ENCODE data around the gene CFHR4.
"Not testable (repeated sequence)": the region's sequence is repeated elsewhere in the genome, so short reads cannot be mapped to it uniquely, and the experiment has no call there.

The CFHR4 gene

DNA sequence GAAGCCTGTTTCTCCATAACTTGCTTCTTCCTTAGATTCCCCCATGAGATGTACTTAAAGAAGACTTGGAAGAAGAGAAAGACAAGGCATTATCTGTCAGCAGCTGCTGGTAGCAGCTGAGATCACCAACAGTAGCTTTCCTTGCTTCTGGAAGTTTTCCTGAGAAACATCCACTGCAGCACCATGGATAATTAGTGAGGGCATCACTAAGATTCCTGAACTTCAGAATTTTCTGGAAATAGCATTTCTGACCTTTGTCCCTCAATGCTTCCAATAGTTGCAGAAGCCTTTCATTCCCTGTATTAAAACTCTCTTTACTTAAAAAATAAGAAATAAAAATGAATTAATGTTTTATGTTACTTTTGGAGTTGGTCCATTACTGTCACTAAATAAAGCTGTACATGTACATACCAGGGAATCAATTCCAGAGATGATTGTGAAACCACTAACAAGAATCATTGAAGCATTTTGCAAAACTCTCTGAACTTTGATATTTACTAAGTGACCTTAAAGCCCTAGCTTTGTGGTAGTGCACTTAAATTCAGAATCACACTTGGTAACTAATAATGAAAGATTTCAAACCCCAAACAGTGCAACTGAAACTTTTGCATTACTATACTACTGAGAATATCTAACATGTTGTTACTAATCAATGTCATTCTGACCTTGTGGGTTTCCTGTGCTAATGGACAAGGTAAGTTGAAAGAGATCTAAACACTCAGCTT is at the start of gene CFHR4:
Gene CFHR4 (plus strand): TSS at position 538 of the 725 bp plus-strand sequence. CDS start 99 bp downstream, at position 637.
- DNase-seq = no peak

DNA sequence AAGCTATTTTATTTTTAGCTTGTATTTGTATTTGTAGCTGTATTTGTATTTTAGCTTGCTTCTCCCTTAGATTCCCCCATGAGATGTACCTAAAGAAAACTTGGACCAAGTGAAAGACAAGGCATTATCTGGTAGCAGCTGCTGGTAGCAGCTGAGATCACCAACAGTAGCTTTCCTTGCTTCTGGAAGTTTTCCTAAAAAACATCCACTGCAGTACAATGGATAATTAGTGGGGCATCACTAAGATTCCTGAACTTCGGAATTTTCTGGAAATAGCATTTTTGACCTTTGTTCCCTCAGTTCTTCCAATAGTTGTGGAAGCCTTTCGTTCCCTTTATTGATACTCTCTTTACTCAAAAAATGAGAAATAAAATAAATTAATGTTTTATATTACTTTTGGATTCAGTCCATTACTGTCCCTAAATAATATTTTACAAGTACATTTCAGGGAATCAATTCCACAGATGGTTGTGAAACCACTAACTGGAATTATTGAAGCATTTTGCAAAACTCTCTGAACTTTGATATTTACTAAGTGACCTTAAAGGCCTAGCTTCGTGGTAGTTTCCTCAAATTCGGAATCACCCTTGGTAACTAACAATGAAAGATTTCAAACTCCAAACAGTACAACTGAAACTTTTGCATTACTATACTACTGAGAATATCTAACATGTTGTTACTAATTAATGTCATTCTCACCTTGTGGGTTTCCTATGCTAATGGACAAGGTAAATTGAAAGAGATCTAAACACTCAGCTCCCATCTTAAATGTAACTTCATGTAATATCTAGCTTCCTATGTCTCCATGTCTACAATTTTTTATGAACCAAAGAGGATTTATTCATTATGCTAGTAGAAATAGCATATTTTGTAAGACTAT is 38.0 kb upstream of the CFHR4 start:
- DNase-seq = not testable (repeated sequence)

DNA sequence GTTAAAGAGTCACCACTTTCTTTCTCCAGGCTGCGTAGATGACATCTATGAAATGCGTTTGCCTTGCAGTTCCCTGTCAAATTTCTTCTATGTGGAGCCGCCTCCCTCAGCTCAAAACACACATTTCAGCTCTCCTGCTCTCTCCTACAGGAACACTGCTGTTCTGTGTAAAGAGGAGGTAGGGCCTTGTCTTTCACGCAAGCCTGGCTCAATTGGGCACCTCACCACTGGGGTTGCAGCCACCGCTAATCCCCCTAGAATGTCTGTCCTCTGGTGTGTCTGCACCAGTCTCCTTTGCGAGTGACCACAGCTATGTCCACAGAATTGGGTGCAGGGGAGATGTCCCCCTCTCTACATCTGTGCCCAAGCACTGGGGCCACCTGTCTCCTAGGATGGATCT is 31.8 kb upstream of the CFHR4 start:
- no peak for DNase-seq

DNA sequence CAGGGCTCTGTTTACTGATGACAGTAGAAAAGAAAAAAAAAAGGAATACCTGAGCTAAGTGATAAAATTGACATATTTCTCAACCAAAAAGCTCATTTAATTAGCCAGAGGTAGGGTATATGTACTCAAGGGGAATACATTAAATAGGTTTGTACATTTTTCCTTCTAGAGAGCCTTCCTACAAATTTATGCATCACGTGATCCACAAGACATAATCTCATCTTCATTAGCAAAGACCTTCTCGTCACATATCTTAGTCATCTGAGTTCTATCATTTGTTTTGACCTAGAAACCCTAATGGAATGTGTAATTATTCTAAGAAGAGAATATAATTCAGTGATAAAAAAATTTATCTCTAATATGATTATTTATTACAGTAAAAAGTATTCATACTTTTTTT is 30.7 kb upstream of the CFHR4 start:
- no peak for DNase-seq

DNA sequence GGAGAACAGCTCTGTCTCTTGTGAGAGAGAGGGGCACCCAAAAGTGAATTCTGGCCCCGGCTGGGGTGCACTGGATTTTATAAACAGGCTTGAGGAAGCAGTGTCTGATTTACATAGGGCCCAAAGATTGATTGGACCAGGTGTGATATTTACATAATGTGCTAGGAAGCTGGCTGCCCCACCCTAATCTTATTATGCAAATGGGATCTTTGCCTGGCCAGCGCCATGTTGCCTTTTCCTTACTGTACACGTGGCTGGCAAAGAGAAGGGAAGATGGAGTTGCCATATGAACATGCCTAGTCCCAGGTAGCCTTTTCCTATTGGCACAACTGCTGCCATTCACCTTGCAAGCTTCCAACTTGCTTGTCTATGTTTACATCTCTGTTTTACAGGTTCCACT is 29.0 kb upstream of the CFHR4 start:
- no peak for DNase-seq

DNA sequence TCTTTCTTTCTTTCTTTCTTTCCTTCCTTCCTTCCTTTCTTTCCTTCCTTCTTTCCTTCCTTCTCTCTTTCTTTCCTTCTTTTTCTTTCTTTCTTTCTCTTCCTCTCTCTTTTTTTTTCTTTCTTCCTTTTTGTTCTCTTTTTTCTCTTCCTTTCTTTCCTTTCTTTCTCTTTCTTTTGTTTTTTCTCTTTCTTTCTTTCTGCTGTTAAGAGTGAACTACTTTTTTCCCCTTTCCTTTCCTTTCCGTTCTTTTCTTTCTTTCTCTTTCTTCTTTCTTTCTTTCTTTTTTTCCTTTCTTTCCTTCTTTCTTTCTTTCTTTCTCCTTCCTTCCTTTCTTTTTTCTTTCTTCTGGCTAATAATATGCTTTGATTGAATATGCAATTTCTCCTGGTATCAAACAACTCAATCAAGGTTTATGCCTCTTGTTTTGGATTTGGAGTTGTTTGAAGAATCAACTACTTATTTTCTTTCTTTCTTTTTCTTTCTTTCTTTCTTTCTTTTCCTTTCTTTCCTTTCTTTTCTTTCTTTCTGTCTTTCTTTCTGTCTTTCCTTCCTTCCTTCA is 27.4 kb upstream of the CFHR4 start:
- no peak for DNase-seq

DNA sequence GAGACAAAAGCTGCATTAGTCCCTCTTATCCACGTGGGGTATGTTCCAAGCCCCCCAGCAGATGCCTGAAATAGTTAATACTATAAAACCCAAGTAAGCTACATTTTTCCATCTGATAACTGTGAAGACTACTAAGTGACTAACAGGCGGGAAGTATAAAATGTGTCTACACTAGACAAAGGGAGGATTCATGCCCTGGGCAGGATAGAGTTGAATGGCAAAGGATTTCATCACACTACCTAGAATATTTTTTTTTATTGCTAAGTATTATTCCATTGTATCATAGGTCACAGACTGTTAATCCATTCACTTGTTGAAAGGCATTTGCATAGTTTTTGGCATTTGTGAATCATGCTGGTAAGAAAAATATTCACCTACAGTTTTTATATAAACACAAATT is 26.4 kb upstream of the CFHR4 start:
- no peak for DNase-seq

DNA sequence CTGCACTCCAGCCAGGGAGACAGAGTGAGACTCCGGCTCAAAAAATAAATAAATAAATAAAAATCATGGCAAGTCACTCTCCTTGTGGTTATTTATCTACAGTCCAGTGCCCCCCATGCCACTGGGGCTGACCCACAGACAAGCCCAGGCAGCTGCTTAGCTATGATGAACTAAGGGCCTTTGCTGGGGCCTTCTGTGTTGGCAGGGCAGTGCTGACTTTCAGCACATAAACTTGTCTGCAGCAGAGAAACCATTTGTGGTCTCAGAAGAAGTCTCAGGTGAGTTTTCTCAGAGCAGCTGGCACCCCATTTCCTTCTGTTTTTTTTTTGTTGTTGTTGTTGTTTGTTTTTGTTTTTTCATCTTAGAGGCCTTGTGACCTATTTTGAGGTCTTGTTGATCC is 20.9 kb upstream of the CFHR4 start:
- DNase-seq = no peak

DNA sequence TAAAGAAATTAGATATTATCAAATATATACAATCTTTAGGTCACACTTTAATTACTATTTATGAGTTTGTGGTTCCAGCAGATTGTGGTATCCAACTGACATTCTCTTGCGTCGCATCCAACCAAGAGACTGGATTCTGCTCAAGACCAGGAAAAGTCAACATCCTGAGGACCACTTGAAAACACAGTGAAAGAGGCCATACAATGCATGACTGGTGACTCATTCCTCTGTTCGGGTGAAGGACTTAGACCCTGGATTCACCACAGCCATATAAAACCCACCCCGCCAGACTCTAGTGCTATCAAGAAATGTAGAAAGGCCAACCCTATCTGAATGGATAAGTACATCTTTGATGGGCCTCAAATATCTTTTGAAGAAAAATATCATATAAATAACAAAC is 14.5 kb upstream of the CFHR4 start:
- no peak for DNase-seq

DNA sequence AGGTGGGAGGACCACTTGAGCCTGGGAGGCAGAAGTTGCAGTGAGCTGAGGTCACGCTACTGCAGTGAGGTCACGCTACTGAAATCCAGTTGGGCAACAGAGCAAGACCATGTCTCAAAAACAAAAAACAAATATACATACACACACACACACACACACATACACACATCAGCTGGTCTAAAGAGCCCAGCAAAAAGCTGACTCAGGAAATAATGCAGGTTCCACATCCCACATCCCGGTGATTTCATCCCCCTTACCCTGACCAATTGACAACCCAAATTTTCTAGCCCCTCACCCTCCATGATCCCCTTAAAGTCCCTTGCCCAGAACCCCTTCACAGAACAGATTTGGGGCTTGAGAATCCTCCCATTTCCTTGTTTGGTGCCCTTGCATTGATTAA is 11.9 kb upstream of the CFHR4 start:
- DNase-seq = no peak

DNA sequence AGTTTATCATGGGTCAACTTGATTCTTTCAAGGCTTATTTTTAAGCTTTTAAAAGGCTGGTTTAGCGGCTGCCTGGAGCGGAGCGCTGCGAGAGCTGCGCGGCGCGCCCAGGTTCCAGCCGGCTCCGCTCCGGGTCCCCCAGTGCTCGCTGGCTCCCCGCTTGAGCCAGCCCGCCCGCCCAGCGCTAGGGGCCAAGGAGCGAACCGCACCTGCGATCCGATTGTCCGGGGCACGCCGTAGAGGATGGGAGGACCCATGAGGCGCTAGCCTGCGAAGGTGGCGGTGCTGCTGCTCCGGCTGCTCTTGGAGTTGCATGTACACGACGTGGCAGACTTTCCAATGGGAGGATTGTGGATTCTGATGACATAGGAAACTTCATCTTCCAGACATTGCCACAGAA is 9.9 kb upstream of the CFHR4 start:
- no peak for DNase-seq

DNA sequence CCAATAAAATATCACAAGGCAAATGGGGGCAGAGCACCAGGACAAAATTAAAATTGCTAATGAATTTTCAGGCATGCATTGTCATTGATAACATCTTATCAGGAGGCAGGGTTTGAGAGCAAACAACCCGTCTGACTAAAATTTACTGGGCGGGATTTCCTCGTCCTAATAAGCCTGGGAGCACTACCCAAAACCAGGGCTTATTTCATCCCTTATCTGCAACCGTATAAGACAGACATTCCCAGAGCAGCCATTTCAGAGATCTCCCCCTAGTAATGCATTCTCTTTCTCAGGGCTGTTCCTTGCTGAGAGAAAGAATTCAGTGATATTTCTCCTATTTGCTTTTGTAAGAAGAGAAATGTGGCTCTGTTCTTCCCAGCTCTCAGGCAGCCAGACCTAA is 1.3 kb upstream of the CFHR4 start:
- not testable (repeated sequence) for DNase-seq

DNA sequence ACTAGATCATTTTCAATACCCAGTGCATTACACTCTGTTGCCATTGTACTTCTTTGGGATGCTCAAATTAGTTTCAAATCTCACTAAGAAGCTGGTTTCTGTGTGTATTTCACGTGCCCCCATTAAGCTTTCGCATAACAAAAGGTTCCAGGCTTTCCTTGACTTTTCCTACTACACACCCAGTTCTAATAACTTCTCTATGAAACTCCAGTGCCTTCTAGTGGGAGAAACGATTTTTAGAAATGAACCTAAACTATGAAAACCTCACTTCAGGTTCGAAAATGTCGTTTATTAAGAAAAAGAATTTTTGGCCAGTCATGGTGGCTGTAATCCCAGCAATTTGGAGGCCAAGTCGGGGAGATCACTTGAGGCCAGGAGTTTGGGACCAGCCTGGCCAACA is 2.8 kb downstream of the CFHR4 start:
- no peak for DNase-seq

DNA sequence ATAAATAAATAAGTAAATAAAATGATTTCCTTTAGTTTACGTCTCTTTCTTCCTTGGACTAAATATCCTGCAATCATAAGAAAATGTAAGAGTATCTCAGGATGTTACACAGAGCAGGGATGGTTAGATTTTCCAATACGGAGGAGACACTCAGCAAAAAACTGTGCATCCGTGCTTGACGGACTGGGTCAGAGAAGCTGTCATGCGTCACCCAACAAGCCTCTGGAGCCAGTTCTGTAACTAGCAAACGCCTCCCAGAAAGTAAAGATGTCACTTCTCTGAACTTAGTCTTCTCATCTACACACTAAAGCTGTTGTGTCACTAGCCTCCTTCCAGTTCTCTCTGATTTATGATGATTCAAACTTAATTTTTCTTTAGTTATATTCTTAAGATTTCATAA is 3.4 kb downstream of the CFHR4 start:
- no peak for DNase-seq

DNA sequence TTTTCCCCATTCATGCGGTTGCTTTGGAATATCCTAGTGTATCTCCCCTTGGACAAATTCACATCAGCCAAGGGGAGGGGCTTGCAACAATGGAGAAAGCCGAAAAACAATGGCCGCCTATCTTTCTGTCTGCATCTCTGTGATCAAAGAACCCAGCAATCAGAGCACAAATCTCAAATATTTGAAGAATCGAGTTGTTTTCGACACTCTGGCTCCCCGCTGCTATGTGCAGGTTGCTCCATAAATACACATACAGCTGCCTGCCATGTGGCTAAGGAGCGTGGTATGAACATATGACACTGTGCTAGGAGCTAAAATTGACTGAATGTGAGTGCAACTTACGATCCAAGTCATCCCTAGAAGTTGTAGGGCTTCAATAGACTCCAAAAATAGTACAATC is 8.5 kb downstream of the CFHR4 start:
- DNase-seq = no peak

DNA sequence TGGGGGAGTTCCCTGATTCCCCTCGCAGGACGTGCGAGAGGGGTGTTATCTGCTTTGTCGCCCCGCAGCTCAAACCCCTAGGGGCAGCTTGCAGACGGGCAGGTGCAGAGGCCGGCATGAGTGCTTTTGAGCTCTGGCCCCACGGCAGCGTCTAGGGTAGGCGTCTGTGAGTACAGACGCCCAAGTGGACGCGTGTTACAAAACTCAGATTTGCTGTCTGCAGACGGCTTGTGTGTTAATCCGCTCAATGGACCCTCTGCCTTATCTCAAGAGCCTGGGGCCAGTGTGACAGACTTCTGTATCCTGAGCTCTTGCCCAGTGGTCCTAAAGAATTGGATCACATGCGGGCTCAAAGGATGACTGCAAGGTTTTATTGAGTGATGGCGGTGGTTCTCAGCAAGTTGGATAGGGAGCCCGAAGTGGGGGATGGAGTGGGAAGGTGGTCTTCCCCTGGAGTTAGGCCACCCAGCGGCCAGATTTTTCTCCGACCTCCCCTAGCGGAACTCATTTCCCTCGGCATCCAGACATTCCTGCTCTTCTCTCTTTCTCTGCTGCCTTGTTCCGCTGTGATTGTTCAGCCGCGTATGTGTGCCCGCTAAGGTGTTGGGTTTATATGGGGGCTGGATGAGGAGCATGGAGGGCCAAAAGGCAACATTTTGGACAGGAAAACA is 9.4 kb downstream of the CFHR4 start:
- no peak for DNase-seq

DNA sequence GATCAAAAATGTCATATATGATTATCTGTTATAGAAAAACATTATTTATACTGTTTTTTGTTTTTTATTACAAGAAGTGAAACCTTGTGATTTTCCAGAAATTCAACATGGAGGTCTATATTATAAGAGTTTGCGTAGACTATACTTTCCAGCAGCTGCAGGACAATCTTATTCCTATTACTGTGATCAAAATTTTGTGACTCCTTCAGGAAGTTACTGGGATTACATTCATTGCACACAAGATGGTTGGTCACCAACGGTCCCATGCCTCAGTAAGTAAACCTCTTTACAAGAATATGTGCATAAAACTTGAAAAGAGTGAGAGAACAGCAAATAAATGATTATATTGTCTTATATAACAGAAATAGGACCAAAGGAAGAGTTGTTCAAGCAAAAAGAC is 14.5 kb downstream of the CFHR4 start:
- no peak for DNase-seq

DNA sequence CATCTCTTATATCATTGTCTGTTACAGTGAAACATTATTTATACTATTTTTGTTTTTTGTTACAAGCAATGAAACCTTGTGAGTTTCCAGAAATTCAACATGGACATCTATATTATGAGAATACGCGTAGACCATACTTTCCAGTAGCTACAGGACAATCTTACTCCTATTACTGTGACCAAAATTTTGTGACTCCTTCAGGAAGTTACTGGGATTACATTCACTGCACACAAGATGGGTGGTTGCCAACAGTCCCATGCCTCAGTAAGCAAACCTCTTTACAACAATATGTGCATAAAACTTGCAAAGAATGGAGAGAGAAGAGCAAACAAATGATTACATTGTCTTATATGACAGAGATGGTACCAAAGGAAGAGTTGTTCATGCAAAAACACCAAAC is 22.4 kb downstream of the CFHR4 start:
- no peak for DNase-seq

DNA sequence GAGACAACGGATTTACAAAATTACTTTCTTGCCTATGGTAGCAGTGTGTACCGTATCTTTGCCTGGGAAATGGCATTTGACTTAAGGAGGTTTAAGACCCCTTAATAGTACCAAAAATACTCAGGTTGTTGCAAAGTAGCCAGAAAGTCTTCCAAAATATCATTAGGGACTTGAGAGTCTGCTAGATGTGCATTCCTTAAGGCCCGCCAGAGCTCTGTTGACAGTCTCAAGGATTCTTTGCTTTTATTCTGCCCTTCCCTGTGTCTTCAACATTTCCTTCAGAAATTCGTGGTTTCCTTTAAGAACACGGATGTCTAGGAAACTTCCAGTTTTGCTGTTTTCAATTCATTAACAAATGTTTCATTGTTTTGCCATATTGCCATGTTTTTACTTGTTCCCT is 24.4 kb downstream of the CFHR4 start:
- not testable (repeated sequence) for DNase-seq

DNA sequence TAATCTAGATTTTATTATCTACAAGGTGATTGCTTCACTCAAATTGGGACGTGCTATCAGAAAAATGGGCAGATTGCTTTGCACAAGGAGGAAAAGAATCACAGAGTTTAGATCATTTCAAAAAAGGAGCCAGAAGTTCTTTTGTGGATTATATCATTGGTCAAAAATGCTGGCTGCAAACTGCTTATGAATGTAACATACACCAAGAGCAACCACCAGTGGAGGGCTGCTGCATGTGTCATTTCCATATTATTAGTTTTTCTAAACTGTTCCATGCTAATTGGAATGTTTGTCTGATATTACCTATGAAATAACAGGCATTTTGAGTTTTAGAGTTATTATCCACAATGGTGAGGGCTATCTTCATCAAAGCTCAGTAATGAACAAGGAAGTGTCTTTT is 39.0 kb downstream of the CFHR4 start:
- not testable (repeated sequence) for DNase-seq

DNA sequence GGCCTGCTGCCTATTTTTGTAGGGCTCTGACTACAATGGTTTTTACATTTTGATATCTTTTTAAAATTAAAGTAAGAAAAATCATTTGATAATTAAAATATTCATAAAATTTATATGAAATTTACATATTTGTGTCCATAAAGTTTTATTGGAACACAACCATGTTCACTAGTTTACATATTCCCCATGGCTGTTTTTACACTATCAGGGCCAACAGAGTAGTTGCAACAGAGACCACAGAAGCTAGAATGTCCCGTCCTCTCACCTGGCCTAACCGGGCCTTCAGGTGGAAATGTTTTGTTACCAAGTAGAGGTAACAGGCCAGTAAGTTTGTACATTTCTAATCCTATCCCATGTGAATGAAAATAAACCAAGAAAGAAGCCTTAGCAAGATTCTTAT is 45.0 kb downstream of the CFHR4 start:
- DNase-seq = not testable (repeated sequence)

DNA sequence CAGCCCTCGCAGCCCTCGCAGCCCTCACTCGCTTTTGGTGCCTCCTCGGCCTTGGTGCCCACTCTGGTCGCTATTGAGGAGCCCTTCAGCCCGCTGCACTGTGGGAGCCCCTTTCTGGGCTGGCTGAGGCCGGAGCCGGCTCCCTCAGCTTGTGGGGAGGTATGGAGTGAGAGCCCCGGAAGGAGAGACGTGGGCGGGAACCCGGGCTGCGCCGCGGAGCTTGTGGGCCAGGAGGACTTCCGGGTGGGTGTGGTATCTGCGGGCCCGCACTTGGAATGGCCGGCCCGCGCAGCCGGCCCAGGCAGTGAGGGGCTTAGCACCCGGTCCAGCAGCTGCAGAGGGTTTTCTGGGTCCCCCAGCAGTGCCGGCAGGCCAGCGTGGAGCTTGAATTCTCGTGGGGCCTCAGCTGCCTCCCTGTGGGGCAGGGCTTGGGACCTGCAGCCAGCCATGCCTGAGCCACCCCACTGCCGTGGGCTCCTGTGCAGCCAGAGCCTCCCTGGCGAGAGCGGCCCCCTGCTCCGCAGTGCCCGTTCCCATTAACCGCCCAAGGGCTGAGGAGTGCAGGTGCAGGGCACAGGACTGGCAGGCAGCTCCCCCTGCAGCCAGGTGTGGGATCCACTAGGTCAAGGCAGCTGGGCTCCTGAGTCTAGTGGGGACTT is 45.8 kb downstream of the CFHR4 start:
- no peak for DNase-seq

DNA sequence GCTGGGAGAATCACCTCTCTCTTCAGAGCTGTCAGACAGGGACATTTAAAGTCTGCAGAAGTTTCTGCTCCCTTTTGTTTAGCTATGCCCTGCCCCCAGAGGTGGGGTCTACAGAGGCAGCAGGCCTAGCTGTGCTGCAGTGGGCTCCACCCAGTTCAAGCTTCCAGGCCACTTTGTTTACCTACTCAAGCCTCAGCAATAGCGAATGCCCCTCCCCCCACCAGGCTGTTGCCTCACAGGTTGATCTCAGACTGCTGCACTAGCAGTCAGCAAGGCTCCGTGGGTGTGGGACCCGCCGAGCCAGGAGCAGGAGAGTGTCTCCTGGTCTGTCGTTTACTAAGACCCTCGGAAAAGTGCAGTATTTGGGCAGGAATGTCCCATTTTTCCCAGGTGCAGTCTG is 53.6 kb downstream of the CFHR4 start:
- not testable (repeated sequence) for DNase-seq
